ENCODE data around the gene TSPAN7. TPM values are rescaled to one million over a fixed set of nuclear protein-coding genes. Genes with fewer than 3 reads are reported as not detected.

Gene TSPAN7
- total and polyA plus RNA-seq, 2 of the 8 experiments (the other 6 are each of a cell fraction or from before 2014, with no cell fraction given), result 32.1 to 37.7 TPM

DNA sequence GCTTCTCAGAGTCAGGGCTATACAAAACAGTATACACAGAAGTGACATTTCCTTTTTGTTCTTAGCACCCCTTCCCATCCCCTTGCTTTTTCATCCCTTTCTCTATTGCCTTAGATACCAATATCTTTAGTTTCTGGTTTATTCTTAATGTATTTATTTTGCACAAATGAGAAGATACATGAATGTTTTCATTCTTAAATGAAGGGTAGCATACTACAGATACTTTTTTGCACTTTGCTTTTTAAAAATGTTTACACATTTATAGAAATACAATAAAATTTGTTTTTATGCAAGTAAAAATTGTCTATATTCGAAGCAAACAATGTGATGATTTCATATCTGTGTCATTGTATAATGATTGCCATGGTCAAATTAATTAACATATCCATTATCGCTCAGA, 33.1 kb downstream of the TSPAN7 start:
- Histone ChIP-seq H3K14ac (ENCODE audit: insufficient read length) (no peak overlapping the region), H3K4ac (replicated peaks; ENCODE audit: insufficient read length, low read depth, low read length) (no peak overlapping the region), H2AK5ac (ENCODE audit: low read depth, low read length) (no peak overlapping the region), H3K27me3 (replicated peaks in 1 of 4; ENCODE audit: control insufficient read depth in 3 of 4, extremely low read depth in 1 of 4, insufficient read depth in 3 of 4, low read length in 3 of 4) (no peaks in the 10 kb centered on the region), H3K36me3 (ENCODE audit: control insufficient read depth in 2 of 4, insufficient read depth in 4 of 4, low read length in 3 of 4) (no peaks in the 10 kb centered on the region; a peak in 1 of 8 replicates), H2BK15ac (ENCODE audit: low read length) (no peak overlapping the region), H3K79me1 (ENCODE audit: low read depth, low read length) (no peaks in the 10 kb centered on the region), H4K5ac (ENCODE audit: insufficient read length, low read depth, low read length) (no peak overlapping the region), H4K91ac (replicated peaks; ENCODE audit: insufficient read length, low read length) (no peak overlapping the region), H4K20me1 (replicated peaks in 1 of 2; ENCODE audit: control insufficient read depth in 1 of 2, insufficient read depth in 2 of 2, low read length in 2 of 2) (no peaks in the 10 kb centered on the region), H2BK12ac (ENCODE audit: low read depth, low read length) (no peak overlapping the region), H3K79me2 (ENCODE audit: control insufficient read depth in 1 of 2, insufficient read depth in 2 of 2, low read length in 2 of 2) (no peaks in the 10 kb centered on the region), H3K9me3 (ENCODE audit: insufficient read depth in 2 of 2, low read depth in 1 of 2, low read length in 1 of 2) (no peaks in the 10 kb centered on the region; a peak in 1 of 4 replicates), H3K9ac (replicated peaks in 1 of 4; ENCODE audit: extremely low read depth in 1 of 4, low read depth in 3 of 4, low read length in 3 of 4) (no peak overlapping the region), H3K23ac (ENCODE audit: insufficient read length) (no peak overlapping the region), H2BK5ac (ENCODE audit: low read depth, low read length) (no peak overlapping the region), H3K56ac (replicated peaks; ENCODE audit: insufficient read length, low read depth, low read length) (no peak overlapping the region), H3K4me3 (ENCODE audit: extremely low read depth in 1 of 4, insufficient read depth in 2 of 4, low read depth in 3 of 4, low read length in 4 of 4) (no peak overlapping the region), H3K18ac (ENCODE audit: extremely low read depth, low read length) (no peak overlapping the region), H3K27ac (ENCODE audit: low read depth, low read length) (no peak overlapping the region), H3K4me1 (replicated peaks in 1 of 4; ENCODE audit: control insufficient read depth in 3 of 4, insufficient read depth in 4 of 4, low read length in 3 of 4) (no peaks in the 10 kb centered on the region), H2AFZ (ENCODE audit: low read length) (no peak overlapping the region), H3K4me2 (ENCODE audit: insufficient read depth in 1 of 2, low read depth in 2 of 2, low read length in 2 of 2) (no peak overlapping the region), H3K23me2 (ENCODE audit: low read depth, low read length) (no peaks in the 10 kb centered on the region), H2BK120ac (replicated peaks; ENCODE audit: low read depth, low read length) (no peak overlapping the region), H4K8ac (ENCODE audit: extremely low read depth, insufficient read depth, low read length) (no peak overlapping the region), H2BK20ac (ENCODE audit: low read length) (no peak overlapping the region)
- TF ChIP-seq, protein P1, sequence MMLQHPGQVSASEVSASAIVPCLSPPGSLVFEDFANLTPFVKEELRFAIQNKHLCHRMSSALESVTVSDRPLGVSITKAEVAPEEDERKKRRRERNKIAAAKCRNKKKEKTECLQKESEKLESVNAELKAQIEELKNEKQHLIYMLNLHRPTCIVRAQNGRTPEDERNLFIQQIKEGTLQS (IDR thresholded peaks at IDR 0.05; ENCODE audit: insufficient read depth, low read depth, low read length), result no peak
- TF ChIP-seq ASH2L (IDR thresholded peaks at IDR 0.05; ENCODE audit: low read length) (no peak), CBX5 (IDR thresholded peaks at IDR 0.05; ENCODE audit: low read depth, low read length) (no peak), SP4 (IDR thresholded peaks at IDR 0.05; ENCODE audit: low read length) (no peak), POLR2A (IDR thresholded peaks at IDR 0.05; ENCODE audit: control extremely low read depth in 1 of 2, low read depth in 2 of 2, low read length in 2 of 2) (no peak), CREB1 (IDR thresholded peaks at IDR 0.05) (no peak), RFX5 (IDR thresholded peaks at IDR 0.05; ENCODE audit: borderline replicate concordance, low read depth, low read length) (no peak), RNF2 (IDR thresholded peaks at IDR 0.05; ENCODE audit: borderline replicate concordance, low read depth, low read length, missing control alignments, poor library complexity, severe bottlenecking) (no peak), RAD21 (IDR thresholded peaks at IDR 0.05 in 1 of 2, conservative IDR thresholded peaks at IDR 0.05 in 1 of 2; ENCODE audit: low read depth in 2 of 2, low read length in 2 of 2) (no peak), YY1 (IDR thresholded peaks at IDR 0.05; ENCODE audit: low read depth, low read length) (no peak), TEAD4 (IDR thresholded peaks at IDR 0.05; ENCODE audit: low read depth, low read length) (no peak)
- TF ChIP-seq, protein P2, sequence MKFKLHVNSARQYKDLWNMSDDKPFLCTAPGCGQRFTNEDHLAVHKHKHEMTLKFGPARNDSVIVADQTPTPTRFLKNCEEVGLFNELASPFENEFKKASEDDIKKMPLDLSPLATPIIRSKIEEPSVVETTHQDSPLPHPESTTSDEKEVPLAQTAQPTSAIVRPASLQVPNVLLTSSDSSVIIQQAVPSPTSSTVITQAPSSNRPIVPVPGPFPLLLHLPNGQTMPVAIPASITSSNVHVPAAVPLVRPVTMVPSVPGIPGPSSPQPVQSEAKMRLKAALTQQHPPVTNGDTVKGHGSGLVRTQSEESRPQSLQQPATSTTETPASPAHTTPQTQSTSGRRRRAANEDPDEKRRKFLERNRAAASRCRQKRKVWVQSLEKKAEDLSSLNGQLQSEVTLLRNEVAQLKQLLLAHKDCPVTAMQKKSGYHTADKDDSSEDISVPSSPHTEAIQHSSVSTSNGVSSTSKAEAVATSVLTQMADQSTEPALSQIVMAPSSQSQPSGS (IDR thresholded peaks at IDR 0.05; ENCODE audit: low read length), result no peak
- TF ChIP-seq, protein P3, sequence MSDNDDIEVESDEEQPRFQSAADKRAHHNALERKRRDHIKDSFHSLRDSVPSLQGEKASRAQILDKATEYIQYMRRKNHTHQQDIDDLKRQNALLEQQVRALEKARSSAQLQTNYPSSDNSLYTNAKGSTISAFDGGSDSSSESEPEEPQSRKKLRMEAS (IDR thresholded peaks at IDR 0.05), result no peak
- 89% methylated on average over 2 of the region's 2 CpGs; no CpG with 5 or more reads in 1 of the 2 experiments for WGBS, 2 experiments (ENCODE audit: extremely low coverage in 1 of 2, insufficient coverage in 1 of 2, insufficient read length in 1 of 2, insufficient replicate concordance in 2 of 2, low coverage in 1 of 2, low lambda C conversion rate in 2 of 2, missing lambda C conversion rate in 1 of 2)
- DNase-seq (ENCODE audit: low read depth in 1 of 2, low spot score in 2 of 2) (no peak), FAIRE-seq (no peak)
- ChIA-PET POLR2A (ENCODE audit: partially characterized antibody) (no interaction called here), CTCF (ENCODE audit: partially characterized antibody) (no interaction called here)

All from H1 (cell line).